Erythroblast (primary cell): Measurements from ENCODE around the gene BGLAP.

ENCODE experiments used
- GATA1 ChIP-seq: IDR thresholded peaks from 2 replicates; pipeline ENCODE4 v1.6.1; 2011; ENCODE audit warnings: low read depth, mild to moderate bottlenecking, control low read depth, low read length, moderate library complexity
- POLR2A ChIP-seq: IDR thresholded peaks from 2 replicates; pipeline ENCODE4 v1.6.1; 2011; ENCODE audit warnings: mild to moderate bottlenecking, low read length

DNA sequence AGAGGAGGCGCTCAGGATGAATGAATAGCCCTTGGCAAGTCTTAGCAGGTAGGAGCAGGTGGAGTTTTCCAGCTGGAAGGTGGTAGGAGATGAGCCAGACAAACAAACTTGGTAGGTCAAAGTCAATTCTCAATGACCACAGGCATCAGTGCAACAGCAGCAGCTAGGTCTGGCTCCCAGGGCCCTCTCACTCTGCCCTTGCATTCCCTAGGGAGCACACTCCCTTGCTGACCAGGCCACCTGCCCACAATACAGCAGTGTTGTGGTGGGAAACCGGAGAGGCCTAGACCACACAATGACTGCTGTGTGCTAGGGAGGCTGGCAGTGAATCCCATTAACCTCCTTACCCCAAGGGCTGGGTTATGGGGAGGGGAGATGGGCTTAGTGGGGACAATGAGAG is 18.9 kb downstream of the BGLAP start:
- TF ChIP-seq POLR2A (no peak), GATA1 (no peak)
